K562 (cell line): ENCODE results near the gene ARID3A.

Experiments used
- CBFB ChIP-seq: sonication (generic); formaldehyde crosslinking; IDR thresholded peaks from 2 replicates; pipeline ENCODE4 v1.4.0; 2020; ENCODE audit warnings: mild to moderate bottlenecking, missing genetic modification reagents
- JUNB ChIP-seq: fragments of 450-650 bp; formaldehyde crosslinking; conservative IDR thresholded peaks from 2 replicates; pipeline ENCODE4 v1.4.0; 2020; ENCODE audit warnings: mild to moderate bottlenecking
- TARDBP ChIP-seq: fragments of 450-650 bp; IDR thresholded peaks from 2 replicates; pipeline ENCODE4 v1.6.1; 2016

DNA sequence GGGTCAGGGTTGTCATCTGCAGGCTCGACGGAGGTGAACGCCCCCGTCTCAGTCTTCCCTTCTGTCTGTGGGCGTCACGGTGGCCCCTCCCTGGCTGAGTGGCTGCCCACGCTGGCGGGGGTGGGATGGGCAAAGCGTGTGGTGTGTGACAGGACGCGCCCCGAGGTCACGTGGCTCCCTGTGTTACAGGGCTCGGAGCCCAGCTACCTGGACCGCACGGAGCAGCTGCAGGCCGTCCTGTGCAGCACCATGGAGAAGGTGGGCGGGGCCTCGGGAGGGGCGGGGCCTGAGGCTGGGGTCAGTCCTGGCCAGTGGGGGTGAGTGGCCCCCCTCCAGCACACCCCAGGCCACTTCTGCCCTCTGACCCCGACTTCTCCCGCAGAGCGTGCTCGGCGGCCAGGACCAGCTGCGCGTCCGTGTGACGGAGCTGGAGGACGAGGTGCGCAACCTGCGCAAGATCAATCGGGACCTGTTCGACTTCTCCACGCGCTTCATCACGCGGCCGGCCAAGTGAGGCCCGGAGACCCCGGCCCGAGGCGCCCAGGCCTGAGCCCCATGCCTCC lies 68.1 kb downstream of the ARID3A start:
- TF ChIP-seq CBFB (no peak), JUNB (no peak), TARDBP (no peak)
